ENCODE measurements around the gene UPP1. TPM values are rescaled to one million over a fixed set of nuclear protein-coding genes. Genes with fewer than 3 reads are reported as not detected.
A peak's percentile ranks its signal among the peaks of the same experiment; 100 is the strongest.

Gene UPP1
- total and polyA plus RNA-seq, 4 experiments from 2014 or later = 52.7 to 123 (median 80.7) TPM

DNA sequence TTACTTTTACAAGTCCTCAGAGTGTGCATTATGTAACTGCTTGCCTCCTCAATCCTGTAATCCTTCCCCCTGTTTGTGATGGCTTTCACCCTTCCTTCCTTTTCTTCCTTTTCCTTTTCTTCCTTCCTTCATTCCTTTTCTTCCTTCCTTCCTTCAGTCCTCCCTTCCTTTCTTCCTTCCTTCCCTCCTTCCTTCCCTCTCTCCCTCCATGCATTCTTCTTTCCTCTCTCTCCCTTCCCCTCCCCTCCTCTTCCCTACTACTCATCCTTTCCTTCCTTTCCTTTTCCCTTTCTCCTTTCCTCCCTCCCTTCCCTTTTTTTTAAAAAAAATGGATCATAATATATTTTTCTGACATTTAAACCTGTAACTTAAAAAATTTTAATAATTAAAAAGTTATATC is 60.0 kb downstream of the UPP1 start:
- H3K27me3 Mint-ChIP-seq = peaks cover 14 to 16% of the 10 kb centered on the region in 2 donors
- Histone ChIP-seq H3K4me3 (ENCODE audit: low read length in 2 of 2) (no peak overlapping the region), H3K9me3 (ENCODE audit: control insufficient read depth in 1 of 2, low read length in 2 of 2) (no peaks in the 10 kb centered on the region), H3K27ac (ENCODE audit: low read depth, low read length) (no peak overlapping the region), H3K36me3 (ENCODE audit: insufficient read depth, low read length) (no peaks in the 10 kb centered on the region), H3K4me1 (ENCODE audit: insufficient read depth, low read length) (no peaks in the 10 kb centered on the region), H3K27me3 (ENCODE audit: insufficient read depth, low read length) (no peaks in the 10 kb centered on the region)
- intact Hi-C loops (cut with micrococcal nuclease) = no loop called here
- DNase-seq = no peak
- ChIA-PET POLR2A (ENCODE audit: partially characterized antibody) (no interaction called here), CTCF (ENCODE audit: partially characterized antibody) (no interaction called here)
- H3K4me1 Mint-ChIP-seq = no peaks in the 10 kb centered on the region
- H3K36me3 Mint-ChIP-seq = no peaks in the 10 kb centered on the region
- peaks cover 0 to 2% (median 0%) of the 10 kb centered on the region in 8 donors for H3K9me3 Mint-ChIP-seq
- H3K27ac Mint-ChIP-seq = no peak overlapping the region
- no peak overlapping the region for H3K4me3 Mint-ChIP-seq

DNA sequence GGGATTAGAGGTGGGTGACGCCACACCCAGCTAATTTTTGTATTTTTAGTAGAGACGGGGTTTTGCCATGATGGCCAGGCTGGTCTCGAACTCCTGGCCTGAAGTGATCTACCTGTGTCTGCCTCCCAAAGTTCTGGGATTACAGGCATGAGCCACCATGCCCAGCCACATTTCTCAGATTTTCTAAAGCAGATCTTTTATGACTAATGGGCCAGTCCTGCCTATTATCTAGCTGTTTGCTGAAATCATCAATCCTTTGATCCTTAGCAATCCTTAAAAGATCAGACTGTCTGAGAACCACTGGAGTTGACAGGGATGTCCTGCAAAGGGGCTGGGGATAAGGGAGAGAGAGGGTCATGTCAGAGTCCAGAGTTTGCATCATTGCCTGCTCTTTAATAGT is 61.0 kb downstream of the UPP1 start:
- peaks cover 17 to 18% of the 10 kb centered on the region in 2 donors for H3K27me3 Mint-ChIP-seq
- H3K4me1 ChIP-seq (ENCODE audit: insufficient read depth, low read length) = no peaks in the 10 kb centered on the region
- no peaks in the 10 kb centered on the region for H3K27me3 ChIP-seq (ENCODE audit: insufficient read depth, low read length)
- H3K36me3 ChIP-seq (ENCODE audit: insufficient read depth, low read length) = no peaks in the 10 kb centered on the region
- no peaks in the 10 kb centered on the region for H3K36me3 Mint-ChIP-seq
- POLR2A ChIA-PET (ENCODE audit: partially characterized antibody) = no interaction called here
- no peak overlapping the region for H3K27ac ChIP-seq (ENCODE audit: low read depth, low read length)
- H3K9me3 Mint-ChIP-seq = peaks cover 0 to 2% (median 0%) of the 10 kb centered on the region in 8 donors
- DNase-seq = no peak
- H3K4me1 Mint-ChIP-seq = no peaks in the 10 kb centered on the region
- H3K9me3 ChIP-seq (ENCODE audit: control insufficient read depth in 1 of 2, low read length in 2 of 2) = no peaks in the 10 kb centered on the region
- CTCF ChIA-PET (ENCODE audit: partially characterized antibody) = interaction anchor here (1.1 kb wide), 1 partner anchor 207 kb away, joined by 3 read pairs; no protein-coding TSS in a partner anchor
- H3K4me3 ChIP-seq (ENCODE audit: low read length in 2 of 2) = no peak overlapping the region
- no peak overlapping the region for H3K4me3 Mint-ChIP-seq
- intact Hi-C loops (cut with micrococcal nuclease) = no loop called here
- H3K27ac Mint-ChIP-seq = no peak overlapping the region

DNA sequence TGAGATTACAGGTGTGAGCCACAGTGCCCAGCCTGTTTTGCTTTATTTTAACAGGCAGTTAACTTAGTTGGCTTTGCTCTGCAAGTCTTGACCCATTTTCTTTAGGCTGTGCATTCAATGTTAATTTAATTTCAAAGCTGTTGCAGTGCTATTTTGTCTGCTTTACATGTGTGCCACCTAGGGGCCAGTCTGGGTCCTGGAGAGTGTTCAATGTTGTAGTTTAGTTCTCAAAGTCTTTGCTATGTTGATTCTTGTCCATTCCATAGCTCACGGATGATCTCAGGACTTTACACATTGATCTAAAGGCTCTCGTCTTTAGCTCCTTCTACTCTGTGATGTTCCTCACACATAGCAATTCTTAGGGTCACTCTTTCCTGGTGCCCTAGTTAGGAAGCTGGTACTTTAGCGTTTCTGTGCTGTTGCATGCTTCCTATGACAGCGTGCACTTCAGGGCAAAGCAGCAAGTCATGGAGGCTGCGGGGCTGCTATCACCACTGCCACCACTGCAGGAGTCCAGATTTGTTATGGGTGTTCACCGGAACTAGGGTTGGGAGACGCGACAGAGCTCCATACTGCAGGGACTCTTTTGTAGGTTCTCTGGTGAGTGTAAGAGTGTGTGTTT is 65.8 kb downstream of the UPP1 start:
- Histone ChIP-seq H3K9me3 (ENCODE audit: control insufficient read depth in 1 of 2, low read length in 2 of 2) (no peaks in the 10 kb centered on the region), H3K36me3 (ENCODE audit: insufficient read depth, low read length) (no peaks in the 10 kb centered on the region), H3K27ac (ENCODE audit: low read depth, low read length) (no peak overlapping the region), H3K27me3 (ENCODE audit: insufficient read depth, low read length) (no peaks in the 10 kb centered on the region), H3K4me3 (ENCODE audit: low read length in 2 of 2) (no peak overlapping the region), H3K4me1 (ENCODE audit: insufficient read depth, low read length) (no peaks in the 10 kb centered on the region)
- Mint-ChIP-seq H3K27ac (no peak overlapping the region), H3K4me3 (no peak overlapping the region), H3K4me1 (no peaks in the 10 kb centered on the region), H3K9me3 (peaks cover 0 to 2% (median under 1%) of the 10 kb centered on the region in 8 donors), H3K27me3 (peaks cover 11 to 26% of the 10 kb centered on the region in 2 donors), H3K36me3 (no peaks in the 10 kb centered on the region)
- CTCF ChIA-PET (ENCODE audit: partially characterized antibody) = interaction anchor here (0.9 to 2.9 kb wide), 7 partner anchors 46 to 212 kb away, joined by 3 to 39 read pairs (median 4); partner anchors contain the start of gene PKD1L1
- POLR2A ChIA-PET (ENCODE audit: partially characterized antibody) = interaction anchor here (1.0 kb wide), 1 partner anchor 210 kb away, joined by 4 read pairs; no protein-coding TSS in a partner anchor
- DNase-seq = peak; percentile 24 to 42 (median 30)
- intact Hi-C loops (cut with micrococcal nuclease) = loop anchor here (1.0 to 2.0 kb wide), 2 partner anchors 45 to 164 kb away; no protein-coding TSS in a partner anchor

Other genes with a start within 250 kb of the UPP1 start
- gene PKD1L1, start 140.8 kb upstream of the UPP1 start, total RNA-seq = under 1 TPM; 0.55 to 0.73 TPM
- not detected for gene PKD1L1, start 140.8 kb upstream of the UPP1 start, polyA plus RNA-seq
- gene HUS1, start 109.7 kb upstream of the UPP1 start, total RNA-seq = 10 to 100 TPM; 72.5 to 74.1 TPM
- gene HUS1, start 109.7 kb upstream of the UPP1 start, polyA plus RNA-seq = 10 to 100 TPM; 39.7 to 53.9 TPM
- not detected for gene SUN3, start 60.2 kb upstream of the UPP1 start, total RNA-seq
- under 1 TPM in 1 of 2 donors, not detected in 1; 0.56 TPM for gene SUN3, start 60.2 kb upstream of the UPP1 start, polyA plus RNA-seq
- gene C7orf57, start 53.7 kb upstream of the UPP1 start, total RNA-seq = not detected
- under 1 TPM; 0.16 to 0.22 TPM for gene C7orf57, start 53.7 kb upstream of the UPP1 start, polyA plus RNA-seq
- not detected for gene ABCA13, start 82.2 kb downstream of the UPP1 start, total RNA-seq
- not detected for gene ABCA13, start 82.2 kb downstream of the UPP1 start, polyA plus RNA-seq